ENCODE measurements around the gene SPON1. TPM values are rescaled to one million over a fixed set of nuclear protein-coding genes. Genes with fewer than 3 reads are reported as not detected.

Gene SPON1
- total and polyA plus RNA-seq, 4 donors, result 0.72 to 4.9 (median 1.2) TPM

DNA sequence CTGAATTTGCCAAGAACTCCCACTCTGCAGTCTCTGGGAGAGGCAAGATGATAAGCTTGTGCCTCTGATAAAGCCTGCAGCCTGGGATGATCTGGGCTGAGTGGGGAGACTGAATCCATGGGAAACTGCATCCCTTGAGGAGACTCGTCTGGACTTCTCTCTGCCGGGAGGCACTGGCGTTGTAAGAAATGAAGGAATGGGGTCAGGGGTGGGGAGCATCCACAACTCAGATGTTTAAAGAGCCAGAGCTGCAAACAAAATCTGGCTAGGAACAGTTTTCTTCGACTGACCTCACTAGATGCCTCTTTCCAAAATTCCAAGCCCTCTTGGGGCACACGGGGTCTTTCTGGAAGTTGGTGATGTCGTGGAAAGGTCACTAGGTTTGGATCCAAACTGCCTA lies 64.4 kb downstream of the SPON1 start:
- DNase-seq (ENCODE audit: low spot score), result no peak
- H3K9ac ChIP-seq (ENCODE audit: low read depth in 1 of 2, low read length in 2 of 2), result no peak overlapping the region
- peaks cover 2 to 7% (median 4%) of the 10 kb centered on the region in 4 donors for H3K4me1 ChIP-seq (ENCODE audit: control insufficient read depth in 4 of 4, insufficient read depth in 4 of 4, low read length in 3 of 4)
- H3K4me3 ChIP-seq (ENCODE audit: low read depth in 1 of 3, low read length in 3 of 3), result no peak overlapping the region
- TF ChIP-seq NR2F2 (IDR thresholded peaks at IDR 0.05) (peak; percentile 36), RAD21 (IDR thresholded peaks at IDR 0.05) (no peak)
- H3K36me3 ChIP-seq (ENCODE audit: control insufficient read depth in 4 of 4, insufficient read depth in 3 of 4, low read depth in 1 of 4, low read length in 3 of 4), result no peaks in the 10 kb centered on the region
- WGBS, result 53% methylated on average over 6 of the region's 6 CpGs
- peaks cover 0 to 9% (median 0%) of the 10 kb centered on the region in 4 donors for H3K27me3 ChIP-seq (ENCODE audit: control insufficient read depth in 4 of 4, insufficient read depth in 4 of 4, low read length in 3 of 4)
- H3K9me3 ChIP-seq (ENCODE audit: control insufficient read depth in 4 of 4, low read length in 3 of 4), result no peaks in the 10 kb centered on the region
- H3K27ac ChIP-seq (ENCODE audit: low read depth in 1 of 2, low read length in 2 of 2), result no peak overlapping the region

GRCh38 chr11:14027525-14027924 lies 65.0 kb downstream of the SPON1 start:
- no peak overlapping the region for H3K27ac ChIP-seq (ENCODE audit: low read depth in 1 of 2, low read length in 2 of 2)
- H3K9me3 ChIP-seq (ENCODE audit: control insufficient read depth in 4 of 4, low read length in 3 of 4), result no peaks in the 10 kb centered on the region
- peaks cover 0 to 9% (median 0%) of the 10 kb centered on the region in 4 donors for H3K27me3 ChIP-seq (ENCODE audit: control insufficient read depth in 4 of 4, insufficient read depth in 4 of 4, low read length in 3 of 4)
- TF ChIP-seq HNF4G (IDR thresholded peaks at IDR 0.05), result no peak
- TF ChIP-seq HNF4A (conservative IDR thresholded peaks at IDR 0.05), result no peak
- no peak for TF ChIP-seq RXRA (IDR thresholded peaks at IDR 0.05)
- TF ChIP-seq YY1 (IDR thresholded peaks at IDR 0.05), result no peak
- TF ChIP-seq FOXA2 (IDR thresholded peaks at IDR 0.05), result no peak
- TF ChIP-seq RAD21 (IDR thresholded peaks at IDR 0.05), result no peak
- TF ChIP-seq TAF1 (conservative IDR thresholded peaks at IDR 0.05), result no peak
- TF ChIP-seq MAX (IDR thresholded peaks at IDR 0.05), result no peak
- TF ChIP-seq ZBTB33 (IDR thresholded peaks at IDR 0.05), result no peak
- no peak for TF ChIP-seq FOXA1 (IDR thresholded peaks at IDR 0.05)
- TF ChIP-seq REST (IDR thresholded peaks at IDR 0.05), result no peak
- no peak for TF ChIP-seq GABPA (IDR thresholded peaks at IDR 0.05 in 1 of 2, conservative IDR thresholded peaks at IDR 0.05 in 1 of 2)
- TF ChIP-seq NR2F2 (IDR thresholded peaks at IDR 0.05), result no peak
- TF ChIP-seq, protein P1, sequence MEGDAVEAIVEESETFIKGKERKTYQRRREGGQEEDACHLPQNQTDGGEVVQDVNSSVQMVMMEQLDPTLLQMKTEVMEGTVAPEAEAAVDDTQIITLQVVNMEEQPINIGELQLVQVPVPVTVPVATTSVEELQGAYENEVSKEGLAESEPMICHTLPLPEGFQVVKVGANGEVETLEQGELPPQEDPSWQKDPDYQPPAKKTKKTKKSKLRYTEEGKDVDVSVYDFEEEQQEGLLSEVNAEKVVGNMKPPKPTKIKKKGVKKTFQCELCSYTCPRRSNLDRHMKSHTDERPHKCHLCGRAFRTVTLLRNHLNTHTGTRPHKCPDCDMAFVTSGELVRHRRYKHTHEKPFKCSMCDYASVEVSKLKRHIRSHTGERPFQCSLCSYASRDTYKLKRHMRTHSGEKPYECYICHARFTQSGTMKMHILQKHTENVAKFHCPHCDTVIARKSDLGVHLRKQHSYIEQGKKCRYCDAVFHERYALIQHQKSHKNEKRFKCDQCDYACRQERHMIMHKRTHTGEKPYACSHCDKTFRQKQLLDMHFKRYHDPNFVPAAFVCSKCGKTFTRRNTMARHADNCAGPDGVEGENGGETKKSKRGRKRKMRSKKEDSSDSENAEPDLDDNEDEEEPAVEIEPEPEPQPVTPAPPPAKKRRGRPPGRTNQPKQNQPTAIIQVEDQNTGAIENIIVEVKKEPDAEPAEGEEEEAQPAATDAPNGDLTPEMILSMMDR (IDR thresholded peaks at IDR 0.05; ENCODE audit: low read depth, low read length, missing input control), result no peak
- H3K9ac ChIP-seq (ENCODE audit: low read depth in 1 of 2, low read length in 2 of 2), result no peak overlapping the region
- H3K4me3 ChIP-seq (ENCODE audit: low read depth in 1 of 3, low read length in 3 of 3), result no peak overlapping the region
- WGBS, result 87% methylated on average over 1 of the region's 1 CpG
- peaks cover 2 to 7% (median 4%) of the 10 kb centered on the region in 4 donors for H3K4me1 ChIP-seq (ENCODE audit: control insufficient read depth in 4 of 4, insufficient read depth in 4 of 4, low read length in 3 of 4)
- H3K36me3 ChIP-seq (ENCODE audit: control insufficient read depth in 4 of 4, insufficient read depth in 3 of 4, low read depth in 1 of 4, low read length in 3 of 4), result no peaks in the 10 kb centered on the region
- no peak for DNase-seq (ENCODE audit: low spot score)
